Smooth muscle cell (in vitro differentiated cells): ENCODE results near the gene IMP3. TPM values are rescaled to one million over a fixed set of nuclear protein-coding genes. Genes with fewer than 3 reads are reported as not detected.

ENCODE experiments used
- DNase-seq: peaks from one replicate; lab custom pipeline; 2025; ENCODE audit not compliant: unreplicated experiment; lab: John Stamatoyannopoulos, UW
- H2AFZ ChIP-seq: fragments of 200-600 bp; sonication (generic); 2 replicates; pipeline ENCODE4 v1.6.0; 2016; ENCODE audit warnings: antibody characterized with exemption, low read depth, mild to moderate bottlenecking
- H3F3A ChIP-seq: fragments of 200-600 bp; sonication (generic); 2 replicates; pipeline ENCODE4 v1.6.0; 2017; ENCODE audit warnings: antibody characterized with exemption, low read depth
- H3K27ac ChIP-seq: fragments of 200-600 bp; sonication (generic); 2 replicates; pipeline ENCODE4 v1.5.1; 2016; ENCODE audit warnings: low read depth, mild to moderate bottlenecking
- H3K27me3 ChIP-seq: fragments of 200-600 bp; sonication (generic); 2 replicates; pipeline ENCODE4 v1.6.1; 2016; ENCODE audit warnings: low read depth, mild to moderate bottlenecking
- H3K36me3 ChIP-seq: fragments of 200-600 bp; sonication (generic); 2 replicates; pipeline ENCODE4 v1.5.1; 2016; ENCODE audit warnings: low read depth
- H3K4me1 ChIP-seq: fragments of 200-600 bp; sonication (generic); 2 replicates; pipeline ENCODE4 v1.5.1; 2016; ENCODE audit warnings: low read depth
- H3K4me2 ChIP-seq: fragments of 200-600 bp; sonication (generic); 2 replicates; pipeline ENCODE4 v1.6.0; 2016; ENCODE audit warnings: mild to moderate bottlenecking
- H3K4me3 ChIP-seq: fragments of 200-600 bp; sonication (generic); 2 replicates; pipeline ENCODE4 v1.5.1; 2016; ENCODE audit warnings: mild to moderate bottlenecking
- H3K79me2 ChIP-seq: fragments of 200-600 bp; sonication (generic); 2 replicates; pipeline ENCODE4 v1.6.0; 2016; ENCODE audit warnings: low read depth, mild to moderate bottlenecking
- H3K9ac ChIP-seq: fragments of 200-600 bp; sonication (generic); 2 replicates; pipeline ENCODE4 v1.6.0; 2016; ENCODE audit warnings: low read depth
- H3K9me3 ChIP-seq: fragments of 200-600 bp; sonication (generic); replicated peaks from 2 replicates; pipeline ENCODE4 v1.5.1; 2016; ENCODE audit warnings: low read depth
- H4K20me1 ChIP-seq: fragments of 200-600 bp; sonication (generic); 2 replicates; pipeline ENCODE4 v1.6.0; 2016; ENCODE audit warnings: low read depth
- CTCF ChIP-seq: fragments of 200-600 bp; sonication (generic); IDR thresholded peaks from 2 replicates; pipeline ENCODE4 v1.5.1; 2017; ENCODE audit warnings: borderline replicate concordance, mild to moderate bottlenecking, antibody characterized with exemption; ENCODE audit not compliant: insufficient read depth, poor library complexity, severe bottlenecking
- WGBS: methylation state at CpG from one replicate; pipeline ENCODE4 v1.1.7; 2016; ENCODE audit warnings: low lambda C conversion rate; 5-methylcytosine and 5-hydroxymethylcytosine counted together
- polyA plus RNA-seq: library from polyadenylated mRNA; unstranded; fragments of >200 nt; fragmentation: Nextera tagmentation; extraction: Ambion mirVana; gene quantifications from 2 replicates; pipeline ENCODE4 v1.2.1, GENCODE V29; 2016
- total RNA-seq: library from RNA; depleted of rRNA; stranded (reverse); fragments of >200 nt; gene quantifications from 2 replicates; pipeline ENCODE4 v1.2.3, GENCODE V29; 2014

Gene IMP3
- total and polyA plus RNA-seq, 2 experiments from 2014 or later, result 54.1 to 56.7 TPM

DNA sequence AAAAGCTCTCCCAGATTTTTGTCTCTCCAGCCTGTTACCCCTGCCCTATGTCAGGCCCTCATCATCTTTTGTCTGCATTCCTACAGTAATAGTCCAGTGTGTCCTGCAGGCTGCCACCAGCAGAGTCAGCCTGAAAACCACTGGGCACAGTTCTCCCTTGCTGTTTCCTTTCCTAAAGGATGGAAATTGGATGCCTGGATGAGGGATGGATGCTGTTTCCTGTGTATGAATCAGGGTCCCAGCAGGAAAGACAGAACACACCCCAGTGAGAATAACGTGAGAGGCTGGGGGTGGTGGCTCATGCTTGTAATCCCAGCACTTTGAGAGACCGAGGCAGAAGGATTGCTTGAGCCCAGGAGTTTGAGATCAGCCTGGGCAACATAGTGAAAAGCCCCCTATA is 4.4 kb upstream of the IMP3 start:
- Histone ChIP-seq H3K4me3 (no peak overlapping the region), H3K9ac (no peak overlapping the region), H3F3A (peaks cover 5% of the 10 kb centered on the region), H2AFZ (no peak overlapping the region), H3K4me2 (no peak overlapping the region), H4K20me1 (peaks cover 8% of the 10 kb centered on the region), H3K79me2 (peaks cover 21% of the 10 kb centered on the region), H3K27me3 (no peaks in the 10 kb centered on the region), H3K27ac (no peak overlapping the region), H3K36me3 (no peaks in the 10 kb centered on the region), H3K9me3 (no peaks in the 10 kb centered on the region), H3K4me1 (peaks cover 6% of the 10 kb centered on the region)
- WGBS, result 73% methylated on average over 2 of the region's 2 CpGs
- no peak for DNase-seq
- no peak for TF ChIP-seq CTCF

- no peaks in the 10 kb centered on the region for H3K27me3 ChIP-seq
- H3F3A ChIP-seq, result peaks cover 9% of the 10 kb centered on the region
- H3K9me3 ChIP-seq, result no peaks in the 10 kb centered on the region
- TF ChIP-seq CTCF, result no peak
- no peak overlapping the region for H3K4me2 ChIP-seq
- no peak overlapping the region for H3K9ac ChIP-seq
- H3K27ac ChIP-seq, result no peak overlapping the region
- H3K4me3 ChIP-seq, result no peak overlapping the region
- peaks cover 7% of the 10 kb centered on the region for H3K4me1 ChIP-seq
- peaks cover 31% of the 10 kb centered on the region for H3K79me2 ChIP-seq
- over 99% methylated on average over 5 of the region's 5 CpGs for WGBS
- H2AFZ ChIP-seq, result no peak overlapping the region
- no peaks in the 10 kb centered on the region for H3K36me3 ChIP-seq
- H4K20me1 ChIP-seq, result peaks cover 23% of the 10 kb centered on the region
- no peak for DNase-seq
Measured at GRCh38 chr15:75641603-75642002, 1.6 kb upstream of the IMP3 start.

DNA sequence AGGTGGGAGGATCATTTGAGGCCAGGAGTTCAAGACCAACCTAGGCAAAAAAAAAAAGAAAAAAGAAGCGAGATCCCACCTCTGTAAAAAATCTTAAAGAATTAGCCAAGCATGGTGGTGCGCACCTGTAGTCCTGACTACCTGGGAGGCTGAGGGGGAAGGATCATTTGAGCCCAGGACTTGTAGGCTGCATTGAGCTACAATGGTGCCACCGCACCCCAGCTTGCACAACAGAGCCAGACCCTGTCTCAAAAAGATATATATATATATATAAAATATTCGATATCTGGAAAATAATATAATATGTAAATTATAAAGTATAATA is 1.1 kb upstream of the IMP3 start:
- TF ChIP-seq CTCF, result no peak
- H3K9me3 ChIP-seq, result no peaks in the 10 kb centered on the region
- no peaks in the 10 kb centered on the region for H3K27me3 ChIP-seq
- H3K4me2 ChIP-seq, result peak overlapping the region; percentile 85
- peaks cover 9% of the 10 kb centered on the region for H3F3A ChIP-seq
- H3K4me3 ChIP-seq, result peak overlapping the region; percentile 65
- WGBS, result 77% methylated on average over 4 of the region's 4 CpGs
- H2AFZ ChIP-seq, result peak overlapping the region; percentile 62
- no peaks in the 10 kb centered on the region for H3K36me3 ChIP-seq
- DNase-seq, result no peak
- peaks cover 7% of the 10 kb centered on the region for H3K4me1 ChIP-seq
- peaks cover 35% of the 10 kb centered on the region for H3K79me2 ChIP-seq
- peak overlapping the region; percentile 58 for H3K27ac ChIP-seq
- peaks cover 23% of the 10 kb centered on the region for H4K20me1 ChIP-seq
- H3K9ac ChIP-seq, result no peak overlapping the region

DNA sequence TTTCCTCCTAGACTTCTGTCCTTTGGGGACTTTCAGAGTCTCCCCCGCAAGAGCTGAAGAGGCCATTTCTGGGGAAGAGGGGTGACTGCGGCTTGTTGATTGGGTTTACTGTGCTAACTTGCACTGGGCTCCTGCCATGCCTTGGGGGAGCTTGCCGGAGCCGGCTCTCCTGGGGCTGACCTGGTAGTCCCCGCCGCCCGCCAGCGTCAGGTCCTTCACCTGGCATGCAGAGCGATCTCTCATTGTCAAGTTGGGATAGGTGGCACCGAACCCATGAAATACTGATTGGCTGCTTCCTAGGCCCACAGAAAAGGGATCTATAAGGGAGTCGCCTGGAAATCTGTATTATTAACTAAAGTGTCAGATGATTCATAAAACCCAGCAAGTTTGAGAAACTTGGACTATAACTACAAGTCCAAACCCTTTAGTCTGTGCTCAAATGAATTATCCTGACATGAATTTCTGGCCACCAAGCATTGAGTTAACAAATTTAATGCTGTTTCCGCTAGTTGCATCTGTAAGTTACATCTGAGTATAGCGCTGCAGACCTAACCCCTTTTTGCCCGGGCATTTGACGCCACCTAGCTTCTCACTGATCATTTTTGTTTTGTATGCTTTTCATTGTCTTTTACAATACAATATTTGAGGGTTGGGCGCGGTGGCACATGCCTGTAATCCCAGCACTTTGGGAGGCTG is 607 bp upstream of the IMP3 start:
- peaks cover 31% of the 10 kb centered on the region for H3K79me2 ChIP-seq
- DNase-seq, result peak; percentile 62
- peaks cover 9% of the 10 kb centered on the region for H3F3A ChIP-seq
- 8% methylated on average over 17 of the region's 17 CpGs for WGBS
- no peaks in the 10 kb centered on the region for H3K9me3 ChIP-seq
- H3K36me3 ChIP-seq, result no peaks in the 10 kb centered on the region
- H4K20me1 ChIP-seq, result peaks cover 23% of the 10 kb centered on the region
- H2AFZ ChIP-seq, result peak overlapping the region; percentile 62
- peak overlapping the region; percentile 85 for H3K4me2 ChIP-seq
- H3K4me3 ChIP-seq, result peak overlapping the region; percentile 65
- no peaks in the 10 kb centered on the region for H3K27me3 ChIP-seq
- H3K27ac ChIP-seq, result peak overlapping the region; percentile 58
- no peak for TF ChIP-seq CTCF
- peak overlapping the region; percentile 61 for H3K9ac ChIP-seq
- H3K4me1 ChIP-seq, result peaks cover 7% of the 10 kb centered on the region
